ES-I3 (cell line): ENCODE results near the gene TTC6.

Source experiments
- H3K36me3 ChIP-seq: 2 replicates; pipeline ENCODE4 v1.6.1; 2013; ENCODE audit warnings: mild to moderate bottlenecking, low read length, control low read depth, moderate library complexity; ENCODE audit not compliant: insufficient read depth
- H3K4me1 ChIP-seq: 2 replicates; pipeline ENCODE4 v1.6.1; 2013; ENCODE audit warnings: mild to moderate bottlenecking, control low read depth, low read length; ENCODE audit not compliant: insufficient read depth
- H3K9ac ChIP-seq: 2 replicates; pipeline ENCODE4 v1.6.1; 2013; ENCODE audit warnings: low read depth, mild to moderate bottlenecking, low read length, moderate library complexity
- H3K9me3 ChIP-seq: 2 replicates; pipeline ENCODE4 v1.6.1; 2013; ENCODE audit warnings: mild to moderate bottlenecking, low read length, moderate library complexity; ENCODE audit not compliant: control insufficient read depth, insufficient read depth

Gene TTC6

DNA sequence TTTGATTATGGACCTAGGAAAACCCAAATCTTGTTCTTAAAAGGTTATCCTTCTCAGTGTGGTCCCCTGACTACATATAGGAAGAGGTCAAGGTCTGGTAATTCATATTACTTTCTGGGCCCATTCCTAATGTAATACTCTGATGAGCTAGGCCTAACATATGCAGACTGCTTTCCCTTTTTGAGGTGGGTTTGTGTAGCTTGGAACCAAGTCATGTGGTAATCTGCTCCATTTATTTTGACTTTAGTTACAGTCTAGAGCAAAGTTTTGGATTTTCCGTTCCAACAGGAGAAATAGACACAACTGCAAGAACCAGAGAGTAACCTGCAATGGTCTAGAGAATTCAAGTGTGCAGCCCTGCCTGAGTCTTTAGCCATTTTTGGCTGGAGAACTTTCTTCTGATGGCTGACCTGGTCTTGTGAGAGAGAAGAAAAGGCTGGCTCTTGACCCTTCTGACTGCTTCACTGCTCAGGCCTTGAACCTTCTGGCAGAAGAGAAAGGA is 22.5 kb downstream of the TTC6 start:
- Histone ChIP-seq H3K36me3 (no peaks in the 10 kb centered on the region), H3K9ac (no peak overlapping the region), H3K9me3 (peaks cover 12% of the 10 kb centered on the region), H3K4me1 (no peaks in the 10 kb centered on the region)

DNA sequence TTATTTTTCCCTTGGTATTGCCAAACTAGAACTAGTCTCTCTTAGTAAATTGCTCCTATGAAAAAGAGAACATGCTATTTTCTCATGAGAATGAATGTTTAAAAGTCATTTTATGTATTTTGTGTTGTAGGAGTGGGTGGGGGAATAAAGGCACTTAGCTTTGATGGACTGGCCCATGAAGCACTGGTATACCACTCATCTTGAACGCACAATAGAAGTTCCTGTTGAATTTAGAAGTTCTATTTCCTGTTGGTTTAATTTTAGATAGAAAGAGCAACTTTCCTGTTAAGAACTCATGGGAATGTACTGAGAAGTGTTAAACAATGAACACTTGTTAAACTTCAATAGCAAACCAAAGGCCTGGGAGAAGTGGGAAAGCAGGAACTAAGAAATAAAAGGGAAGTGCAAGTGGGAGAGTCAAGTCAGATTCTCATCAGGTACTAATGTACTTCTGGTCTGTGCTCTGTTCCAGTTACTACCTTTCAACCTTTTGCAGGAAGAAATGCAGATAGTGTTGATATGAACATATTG is 23.1 kb downstream of the TTC6 start:
- Histone ChIP-seq H3K4me1 (no peaks in the 10 kb centered on the region), H3K9ac (no peak overlapping the region), H3K36me3 (no peaks in the 10 kb centered on the region), H3K9me3 (peaks cover 12% of the 10 kb centered on the region)

DNA sequence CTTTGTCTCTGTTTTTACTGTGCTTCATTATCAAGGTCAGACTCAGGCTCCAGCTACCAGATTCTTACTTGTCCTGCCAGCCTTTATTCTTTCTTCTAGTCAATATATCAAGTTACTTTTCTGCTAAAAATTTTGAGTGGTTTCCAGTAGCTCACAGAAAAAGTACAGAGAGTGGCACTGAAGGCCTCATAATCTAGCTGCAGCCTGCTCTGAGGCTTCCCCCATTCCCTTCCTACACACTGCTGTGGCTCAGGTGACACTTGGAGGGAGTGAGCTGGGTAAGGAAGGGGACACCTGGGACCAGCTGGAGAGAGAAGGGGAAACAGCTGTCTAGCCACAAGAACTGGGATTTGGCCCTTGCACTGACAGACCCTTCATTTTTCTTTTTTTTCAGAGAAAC is 25.4 kb downstream of the TTC6 start:
- H3K4me1 ChIP-seq = no peaks in the 10 kb centered on the region
- peaks cover 7% of the 10 kb centered on the region for H3K9me3 ChIP-seq
- H3K9ac ChIP-seq = no peak overlapping the region
- no peaks in the 10 kb centered on the region for H3K36me3 ChIP-seq

GRCh38 chr14:37622231-37622923 is 26.9 kb downstream of the TTC6 start:
- H3K9ac ChIP-seq = peak overlapping the region; percentile 60
- H3K36me3 ChIP-seq = no peaks in the 10 kb centered on the region
- peaks cover 5% of the 10 kb centered on the region; the same call in 1 of the 2 replicates for H3K9me3 ChIP-seq

DNA sequence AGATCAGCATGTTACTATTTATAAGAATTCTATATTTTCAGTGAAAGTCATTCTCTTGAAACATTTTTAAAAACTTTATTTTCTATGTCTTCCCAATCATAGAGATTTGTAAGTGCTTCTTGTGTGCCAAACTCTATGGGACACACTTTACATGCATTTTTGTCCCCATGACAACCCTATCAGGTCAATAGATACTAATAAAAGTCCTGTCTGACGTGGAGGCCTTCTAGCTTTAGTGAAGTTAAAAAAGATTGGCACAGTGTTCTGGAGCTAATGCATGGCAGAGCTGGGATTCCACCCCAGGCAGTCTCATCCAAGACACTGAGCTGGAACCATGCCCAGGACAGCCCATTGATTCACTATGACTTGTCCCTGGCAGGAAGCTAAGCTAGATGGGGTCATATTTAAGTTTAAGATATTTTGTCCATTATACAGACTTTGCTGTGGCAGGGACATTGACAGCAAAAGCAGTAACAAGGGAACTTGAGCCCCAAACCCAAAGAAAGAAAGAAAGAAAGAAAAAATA is 28.1 kb downstream of the TTC6 start:
- Histone ChIP-seq H3K4me1 (no peaks in the 10 kb centered on the region), H3K36me3 (no peaks in the 10 kb centered on the region), H3K9me3 (peaks cover 5% of the 10 kb centered on the region; the same call in 1 of the 2 replicates), H3K9ac (no peak overlapping the region)

More at GRCh38 chr14:37622231-37622923, 26.9 kb downstream of the TTC6 start:
- H3K4me1 ChIP-seq = no peaks in the 10 kb centered on the region

GRCh38 chr14:37623971-37624370 is 28.5 kb downstream of the TTC6 start:
- Histone ChIP-seq H3K4me1 (no peaks in the 10 kb centered on the region), H3K9me3 (peaks cover 5% of the 10 kb centered on the region; the same call in 1 of the 2 replicates), H3K36me3 (no peaks in the 10 kb centered on the region), H3K9ac (no peak overlapping the region)

DNA sequence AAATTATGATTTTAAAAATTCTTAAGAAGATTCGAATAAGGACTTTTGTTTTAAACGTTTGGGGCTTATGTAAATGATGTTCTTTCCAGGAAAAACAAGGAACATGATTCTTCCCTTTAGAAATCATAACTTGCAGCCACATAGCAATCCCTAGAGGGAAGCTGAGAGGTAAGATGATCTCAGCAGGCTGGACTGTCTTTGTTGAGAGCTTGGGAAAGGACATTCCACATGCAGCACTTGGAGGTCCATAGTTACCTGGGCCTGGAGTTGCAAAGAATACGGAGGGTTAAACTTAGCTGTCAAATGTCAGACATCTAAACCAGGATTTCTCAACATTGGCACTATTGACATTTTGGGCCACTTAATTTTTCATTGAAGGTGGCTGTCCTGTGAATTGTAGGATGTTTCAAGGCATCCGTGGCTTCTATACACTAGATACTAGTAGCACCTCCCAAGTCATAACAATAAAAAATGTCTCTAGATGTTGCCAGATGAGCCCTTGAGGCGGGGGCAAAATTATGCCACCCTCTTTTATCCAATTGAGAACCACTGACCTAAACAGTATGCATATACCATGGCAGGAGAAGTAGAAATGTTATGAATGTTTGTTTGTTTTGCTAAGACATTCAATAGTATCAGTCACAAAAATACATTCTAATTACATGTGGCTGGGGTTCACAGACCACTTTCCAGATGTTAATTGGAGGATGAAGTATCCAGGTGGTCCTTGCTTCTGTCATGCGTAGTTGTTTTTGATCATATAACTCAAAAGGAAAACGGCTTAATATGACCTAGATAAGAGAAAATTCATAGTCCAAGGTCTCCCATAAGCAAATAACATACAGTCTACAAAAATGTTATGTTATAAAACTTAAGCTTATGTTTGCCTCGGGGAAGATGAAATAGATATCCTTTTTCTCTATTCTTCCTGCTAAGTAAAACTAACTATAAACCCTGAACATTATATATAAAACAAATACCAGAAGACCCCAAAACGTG is 30.5 kb downstream of the TTC6 start:
- Histone ChIP-seq H3K9ac (no peak overlapping the region), H3K4me1 (no peaks in the 10 kb centered on the region), H3K9me3 (peaks cover 5% of the 10 kb centered on the region; the same call in 1 of the 2 replicates), H3K36me3 (no peaks in the 10 kb centered on the region)

DNA sequence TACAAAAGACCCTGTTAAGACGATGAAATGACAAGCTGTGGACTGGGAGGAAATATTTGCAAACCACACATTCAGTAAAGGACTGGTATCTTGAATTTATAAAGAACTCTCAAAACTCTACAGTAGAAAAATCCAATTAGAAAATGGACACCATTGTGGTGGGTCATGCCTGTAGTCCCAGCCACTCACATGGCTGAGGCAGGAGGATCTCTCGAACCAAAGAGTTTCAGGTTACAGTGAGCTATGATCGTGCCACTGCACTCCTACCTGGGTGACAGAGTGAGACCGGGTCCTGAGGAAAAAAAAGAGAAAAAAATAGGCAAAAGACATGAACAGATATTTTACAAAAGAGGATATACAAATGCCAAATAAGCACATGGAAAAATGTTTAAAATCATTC is 41.9 kb downstream of the TTC6 start:
- Histone ChIP-seq H3K36me3 (no peaks in the 10 kb centered on the region), H3K4me1 (no peaks in the 10 kb centered on the region), H3K9me3 (no peaks in the 10 kb centered on the region), H3K9ac (no peak overlapping the region)

GRCh38 chr14:37638599-37638998 is 43.2 kb downstream of the TTC6 start:
- H3K36me3 ChIP-seq = no peaks in the 10 kb centered on the region
- no peaks in the 10 kb centered on the region for H3K4me1 ChIP-seq
- no peak overlapping the region for H3K9ac ChIP-seq
- H3K9me3 ChIP-seq = no peaks in the 10 kb centered on the region

GRCh38 chr14:37641117-37641516 is 45.7 kb downstream of the TTC6 start:
- no peaks in the 10 kb centered on the region for H3K9me3 ChIP-seq
- H3K4me1 ChIP-seq = no peaks in the 10 kb centered on the region
- H3K9ac ChIP-seq = no peak overlapping the region
- no peaks in the 10 kb centered on the region for H3K36me3 ChIP-seq

DNA sequence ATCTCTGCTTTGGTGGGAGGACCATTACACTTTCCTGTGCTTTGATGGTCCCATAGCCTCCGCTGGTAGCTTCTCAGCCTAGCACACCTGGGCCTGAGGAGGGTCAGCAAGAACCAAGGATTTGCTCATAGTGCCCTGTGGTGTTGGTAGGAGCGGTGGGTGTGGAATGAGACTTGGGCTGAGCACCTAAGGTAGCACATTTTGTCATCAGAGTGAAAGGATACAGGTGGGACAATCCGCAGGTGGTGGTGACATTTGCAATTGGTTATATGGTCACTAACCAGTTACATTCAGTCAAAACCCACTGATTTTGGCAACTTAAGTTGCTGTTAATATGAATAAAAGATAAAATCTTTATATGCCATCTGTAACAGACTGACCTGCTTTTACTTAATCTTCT is 46.7 kb downstream of the TTC6 start:
- H3K4me1 ChIP-seq = no peaks in the 10 kb centered on the region
- no peak overlapping the region for H3K9ac ChIP-seq
- H3K36me3 ChIP-seq = no peaks in the 10 kb centered on the region
- H3K9me3 ChIP-seq = no peaks in the 10 kb centered on the region

- Histone ChIP-seq H3K4me1 (no peaks in the 10 kb centered on the region), H3K9ac (no peak overlapping the region)
Measured at GRCh38 chr14:37643701-37644100, 48.3 kb downstream of the TTC6 start.

More at GRCh38 chr14:37643701-37644100, 48.3 kb downstream of the TTC6 start:
- Histone ChIP-seq H3K9me3 (no peaks in the 10 kb centered on the region), H3K36me3 (no peaks in the 10 kb centered on the region)
